Cardiac muscle cell (in vitro differentiated cells and primary cell): ENCODE results near the gene PRDX5. TPM values are rescaled to one million over a fixed set of nuclear protein-coding genes. Genes with fewer than 3 reads are reported as not detected.

Experiments
- DNase-seq, 2 donors: peaks; one replicate each; pipeline versions ENCODE4 v3.0.0 to v3.0.0-alpha.2; 2010 to 2017; ENCODE audit warnings: low read depth in 1 of 2, low spot score in 1 of 2
- H3K27ac ChIP-seq: fragments of 200-600 bp; sonication (generic); 2 replicates; pipeline ENCODE4 v1.5.1; 2016
- H3K27me3 ChIP-seq: fragments of 200-600 bp; sonication (generic); 2 replicates; pipeline ENCODE4 v1.6.0; 2016; ENCODE audit warnings: control low read depth
- H3K36me3 ChIP-seq: fragments of 200-600 bp; sonication (generic); 2 replicates; pipeline ENCODE4 v1.5.1; 2016; ENCODE audit warnings: control low read depth
- H3K4me1 ChIP-seq: fragments of 200-600 bp; sonication (generic); 2 replicates; pipeline ENCODE4 v1.8.1; 2017; ENCODE audit warnings: low read depth, mild to moderate bottlenecking, mixed run types
- H3K4me3 ChIP-seq: fragments of 200-600 bp; sonication (generic); 2 replicates; pipeline ENCODE4 v1.5.1; 2016; ENCODE audit warnings: mild to moderate bottlenecking
- H3K9me3 ChIP-seq: fragments of 200-600 bp; sonication (generic); 2 replicates; pipeline ENCODE4 v1.5.1; 2017; ENCODE audit warnings: low read depth, mild to moderate bottlenecking, control low read depth
- polyA plus RNA-seq: library from polyadenylated mRNA; unstranded; fragments of >200 nt; fragmentation: Nextera tagmentation; extraction: Ambion mirVana; gene quantifications from 2 replicates; pipeline ENCODE4 v1.2.1, GENCODE V29; 2016
- total RNA-seq: library from RNA; depleted of rRNA; stranded (reverse); fragments of >200 nt; gene quantifications from 2 replicates; pipeline ENCODE4 v1.2.3, GENCODE V29; 2016
- TF ChIP-seq, protein P1 (sequence below): IDR thresholded peaks from 2 replicates; pipeline ENCODE4 v1.5.1; 2012; ENCODE audit warnings: low read depth, mild to moderate bottlenecking, low read length

Gene PRDX5
- total and polyA plus RNA-seq, 2 experiments from 2014 or later: 500 to 784 TPM

GRCh38 chr11:64294774-64295173, 23.1 kb upstream of the PRDX5 start:
- Histone ChIP-seq H3K9me3 (no peaks in the 10 kb centered on the region), H3K4me1 (no peaks in the 10 kb centered on the region), H3K4me3 (no peak overlapping the region), H3K36me3 (no peaks in the 10 kb centered on the region), H3K27ac (no peak overlapping the region), H3K27me3 (peaks cover 100% of the 10 kb centered on the region)
- DNase-seq: peak in 1 of 2 donors; percentile 52
- TF ChIP-seq, protein P1, sequence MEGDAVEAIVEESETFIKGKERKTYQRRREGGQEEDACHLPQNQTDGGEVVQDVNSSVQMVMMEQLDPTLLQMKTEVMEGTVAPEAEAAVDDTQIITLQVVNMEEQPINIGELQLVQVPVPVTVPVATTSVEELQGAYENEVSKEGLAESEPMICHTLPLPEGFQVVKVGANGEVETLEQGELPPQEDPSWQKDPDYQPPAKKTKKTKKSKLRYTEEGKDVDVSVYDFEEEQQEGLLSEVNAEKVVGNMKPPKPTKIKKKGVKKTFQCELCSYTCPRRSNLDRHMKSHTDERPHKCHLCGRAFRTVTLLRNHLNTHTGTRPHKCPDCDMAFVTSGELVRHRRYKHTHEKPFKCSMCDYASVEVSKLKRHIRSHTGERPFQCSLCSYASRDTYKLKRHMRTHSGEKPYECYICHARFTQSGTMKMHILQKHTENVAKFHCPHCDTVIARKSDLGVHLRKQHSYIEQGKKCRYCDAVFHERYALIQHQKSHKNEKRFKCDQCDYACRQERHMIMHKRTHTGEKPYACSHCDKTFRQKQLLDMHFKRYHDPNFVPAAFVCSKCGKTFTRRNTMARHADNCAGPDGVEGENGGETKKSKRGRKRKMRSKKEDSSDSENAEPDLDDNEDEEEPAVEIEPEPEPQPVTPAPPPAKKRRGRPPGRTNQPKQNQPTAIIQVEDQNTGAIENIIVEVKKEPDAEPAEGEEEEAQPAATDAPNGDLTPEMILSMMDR: no peak

DNA sequence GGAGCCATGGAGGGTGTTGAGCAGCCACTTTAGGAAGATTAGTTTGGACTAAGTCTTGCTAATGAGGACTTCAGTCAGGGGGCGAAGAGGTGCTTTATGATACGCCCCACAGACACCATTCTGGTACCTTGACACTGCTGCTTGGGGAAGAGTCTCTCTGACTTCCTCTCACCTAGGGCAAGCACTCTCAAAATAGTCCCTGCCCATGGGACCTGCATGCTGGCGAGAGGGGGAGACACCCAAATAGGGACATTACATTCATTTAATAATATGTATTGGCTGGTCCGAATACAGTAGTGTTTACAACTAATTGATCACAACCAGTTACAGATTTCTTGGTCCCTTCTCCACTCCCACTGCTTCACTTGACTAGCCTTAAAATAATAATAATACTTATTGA, 22.2 kb upstream of the PRDX5 start:
- Histone ChIP-seq H3K27ac (no peak overlapping the region), H3K27me3 (peaks cover 100% of the 10 kb centered on the region), H3K36me3 (no peaks in the 10 kb centered on the region), H3K4me1 (no peaks in the 10 kb centered on the region), H3K4me3 (no peak overlapping the region), H3K9me3 (no peaks in the 10 kb centered on the region)
- DNase-seq: no peak
- TF ChIP-seq, protein P1: no peak

GRCh38 chr11:64296236-64296635, 21.7 kb upstream of the PRDX5 start:
- Histone ChIP-seq H3K4me1 (no peaks in the 10 kb centered on the region), H3K27ac (no peak overlapping the region), H3K4me3 (no peak overlapping the region), H3K9me3 (no peaks in the 10 kb centered on the region), H3K27me3 (peaks cover 100% of the 10 kb centered on the region), H3K36me3 (no peaks in the 10 kb centered on the region)
- TF ChIP-seq, protein P1: no peak
- DNase-seq: no peak

- Histone ChIP-seq H3K4me3 (no peak overlapping the region), H3K27me3 (peaks cover 100% of the 10 kb centered on the region), H3K27ac (no peak overlapping the region), H3K4me1 (no peaks in the 10 kb centered on the region), H3K9me3 (no peaks in the 10 kb centered on the region), H3K36me3 (no peaks in the 10 kb centered on the region)
- no peak for DNase-seq
- TF ChIP-seq, protein P1: no peak
These were observed 20.9 kb upstream of the PRDX5 start for GRCh38 chr11:64296830-64297698.

DNA sequence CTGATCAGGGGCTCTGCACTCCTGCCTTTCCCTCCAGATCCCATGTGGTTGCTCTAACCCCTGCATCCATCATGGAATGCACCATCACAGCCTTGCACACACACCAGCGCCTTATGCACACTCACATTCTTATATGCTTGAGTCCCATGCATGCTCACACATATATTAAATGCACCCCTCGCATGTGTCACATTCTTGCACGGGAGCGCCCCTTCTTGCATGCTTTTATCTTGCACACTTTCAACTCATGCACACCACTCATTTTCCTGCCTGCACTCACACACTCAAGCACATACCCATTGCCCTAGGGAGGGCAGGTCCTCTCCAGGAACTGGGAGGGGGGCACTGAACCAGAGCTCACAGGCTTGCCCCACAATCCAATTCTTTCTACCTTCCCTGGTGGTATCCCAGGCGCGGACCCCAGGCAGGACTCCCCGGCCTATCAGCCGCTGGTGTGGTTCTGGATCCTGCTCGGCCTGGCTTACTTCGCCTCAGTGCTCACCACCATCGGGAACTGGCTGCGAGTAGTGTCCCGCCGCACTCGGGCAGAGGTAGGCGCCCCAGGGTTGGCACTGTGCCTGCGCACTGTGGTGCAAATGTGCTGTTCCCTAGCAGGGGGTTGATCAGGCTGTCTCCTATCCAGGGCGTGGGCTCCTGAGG, 20.1 kb upstream of the PRDX5 start:
- no peaks in the 10 kb centered on the region for H3K4me1 ChIP-seq
- DNase-seq: no peak
- H3K9me3 ChIP-seq: no peaks in the 10 kb centered on the region
- peaks cover 92% of the 10 kb centered on the region for H3K27me3 ChIP-seq
- no peak overlapping the region for H3K27ac ChIP-seq
- no peaks in the 10 kb centered on the region for H3K36me3 ChIP-seq
- TF ChIP-seq, protein P1: no peak
- no peak overlapping the region for H3K4me3 ChIP-seq
